Panc1 (cell line): ENCODE data around the gene MAEA. TPM values are rescaled to one million over a fixed set of nuclear protein-coding genes. Genes with fewer than 3 reads are reported as not detected.

Experiments used
- ATAC-seq: fragments of 200-7000 bp; cut with Tn5 transposase; 2 replicates; pipeline ENCODE4 v1.9.1; 2020; ENCODE audit warnings: mild to moderate bottlenecking, moderate library complexity
- BruUV-seq: library from RNA; stranded (reverse); fragments of 400-500 nt; replicated peaks from 2 replicates; lab custom pipeline; 2021; lab: Mats Ljungman, UMichigan
- CTCF ChIA-PET: fragments of 300-600 bp; sonication (Branson Sonifier 250); formaldehyde crosslinking; loops from one replicate; lab custom pipeline; 2022; ENCODE audit warnings: antibody characterized with exemption; lab: Charles Lee
- POLR2A ChIA-PET: fragments of 300-600 bp; sonication (Branson Sonifier 250); formaldehyde crosslinking; loops from one replicate; lab custom pipeline; 2022; ENCODE audit warnings: antibody characterized with exemption; lab: Charles Lee
- DNase-seq: peaks from one replicate; pipeline ENCODE4 v3.0.0-alpha.2; 2010; ENCODE audit warnings: low read depth, low spot score
- H3K27ac ChIP-seq: 2 replicates; pipeline ENCODE4 v1.5.1; 2011; ENCODE audit warnings: mild to moderate bottlenecking, low read length, inconsistent platforms
- H3K27me3 ChIP-seq: fragments of 200-500 bp; sonication (Bioruptor generic); 2 replicates; pipeline ENCODE4 v1.6.0; 2014; ENCODE audit warnings: low read length, inconsistent platforms; ENCODE audit not compliant: control insufficient read depth, insufficient read depth
- H3K36me3 ChIP-seq: fragments of 200-500 bp; sonication (Bioruptor generic); 2 replicates; pipeline ENCODE4 v1.5.1; 2014; ENCODE audit warnings: inconsistent platforms, mild to moderate bottlenecking, low read length, moderate library complexity; ENCODE audit not compliant: control insufficient read depth, insufficient read depth
- H3K4me1 ChIP-seq: 2 replicates; pipeline ENCODE4 v1.5.1; 2011; ENCODE audit warnings: inconsistent platforms, mild to moderate bottlenecking, low read length, moderate library complexity; ENCODE audit not compliant: control insufficient read depth, insufficient read depth
- H3K4me3 ChIP-seq, 2 experiments: 2 replicates each; pipeline ENCODE4 v1.5.1; 2011 to 2012; ENCODE audit warnings: low read depth in 2 of 2, low read length in 2 of 2, mild to moderate bottlenecking in 2 of 2, inconsistent platforms in 1 of 2, moderate library complexity in 1 of 2
- H3K9me3 ChIP-seq: fragments of 200-500 bp; sonication (Bioruptor generic); 2 replicates; pipeline ENCODE4 v1.5.1; 2014; ENCODE audit warnings: low read depth, mild to moderate bottlenecking, inconsistent platforms, low read length, moderate library complexity; ENCODE audit not compliant: control insufficient read depth, insufficient read depth
- POLR2AphosphoS5 ChIP-seq: IDR thresholded peaks from 2 replicates; pipeline ENCODE4 v1.6.1; 2012; ENCODE audit warnings: mild to moderate bottlenecking, low read depth, low read length, moderate library complexity
- SIN3A ChIP-seq: IDR thresholded peaks from 2 replicates; pipeline ENCODE4 v1.6.1; 2012; ENCODE audit warnings: low read depth, mild to moderate bottlenecking, low read length, moderate library complexity, borderline replicate concordance; ENCODE audit not compliant: insufficient read depth
- TCF7L2 ChIP-seq: IDR thresholded peaks from 2 replicates; pipeline ENCODE4 v1.6.1; 2011; ENCODE audit warnings: mild to moderate bottlenecking, low read depth, low read length, inconsistent platforms
- in situ Hi-C: cut with HindIII; loops from 2 replicates; pipeline ENCODE4 v1.10.0; 2016; ENCODE audit warnings: low sequenced_read_pairs, low pct_unique_long_range_greater_than_20kb
- intact Hi-C: fragments of 100-400 bp; cut with micrococcal nuclease; formaldehyde crosslinking; loops from one replicate; pipeline ENCODE4 v1.10.0; 2022; ENCODE audit not compliant: unreplicated experiment
- total RNA-seq: library from RNA; stranded (reverse); gene quantifications from one replicate; pipeline ENCODE4 v1.2.1, GENCODE V29; 2021; ENCODE audit not compliant: unreplicated experiment
- TF ChIP-seq, protein P1 (sequence below), 2 experiments: IDR thresholded peaks; 2 replicates each; pipeline ENCODE4 v1.6.1; 2011 to 2012; ENCODE audit warnings: low read depth in 2 of 2, control low read depth in 1 of 2, low read length in 1 of 2, mild to moderate bottlenecking in 1 of 2, moderate library complexity in 1 of 2; ENCODE audit not compliant: insufficient read depth in 1 of 2
- TF ChIP-seq, protein P2 (sequence below): fragments of 450-650 bp; IDR thresholded peaks from 2 replicates; pipeline ENCODE4 v1.5.1; 2017; ENCODE audit warnings: mild to moderate bottlenecking

The MAEA gene
- total RNA-seq, 1 experiment from 2014 or later, result 62.3 TPM

DNA sequence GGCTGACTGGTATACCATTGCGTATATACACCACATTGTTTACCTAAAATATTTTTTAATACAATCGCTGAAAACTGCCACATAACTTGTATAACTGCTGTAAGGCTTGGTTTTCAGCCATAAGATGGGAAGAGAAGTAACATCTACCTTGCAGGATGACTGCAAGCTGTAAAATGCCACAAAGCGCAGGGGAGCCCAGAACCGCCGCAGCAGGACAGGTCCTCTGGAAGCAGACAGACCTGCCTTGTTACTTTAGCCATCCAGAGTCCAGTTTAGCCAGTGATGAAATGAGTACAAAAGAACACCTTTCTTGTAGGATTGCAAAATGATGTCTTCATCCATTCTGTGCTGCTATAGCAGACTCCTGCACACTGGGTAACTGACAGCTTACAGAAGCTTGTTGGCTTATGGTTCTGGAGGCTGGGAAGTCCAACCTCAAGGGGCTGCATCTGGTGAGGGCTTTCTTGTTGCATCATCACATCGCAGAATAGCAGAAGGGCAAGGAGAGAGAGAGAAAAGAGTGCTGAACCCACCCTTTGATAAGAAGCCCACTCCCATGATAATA is 36.7 kb upstream of the MAEA start:
- no peak overlapping the region for H3K4me3 ChIP-seq
- H3K27ac ChIP-seq, result no peak overlapping the region
- in situ Hi-C loops (no loop called here), intact Hi-C loops (no loop called here)
- peaks cover 14% of the 10 kb centered on the region; the same call in 1 of the 2 replicates for H3K9me3 ChIP-seq
- peaks cover 2% of the 10 kb centered on the region; the same call in 1 of the 2 replicates for H3K4me1 ChIP-seq
- POLR2A ChIA-PET, result no interaction called here
- no peaks in the 10 kb centered on the region for H3K27me3 ChIP-seq
- CTCF ChIA-PET, result no interaction called here
- BruUV-seq, result no TSS peak
- TF ChIP-seq, protein P1, sequence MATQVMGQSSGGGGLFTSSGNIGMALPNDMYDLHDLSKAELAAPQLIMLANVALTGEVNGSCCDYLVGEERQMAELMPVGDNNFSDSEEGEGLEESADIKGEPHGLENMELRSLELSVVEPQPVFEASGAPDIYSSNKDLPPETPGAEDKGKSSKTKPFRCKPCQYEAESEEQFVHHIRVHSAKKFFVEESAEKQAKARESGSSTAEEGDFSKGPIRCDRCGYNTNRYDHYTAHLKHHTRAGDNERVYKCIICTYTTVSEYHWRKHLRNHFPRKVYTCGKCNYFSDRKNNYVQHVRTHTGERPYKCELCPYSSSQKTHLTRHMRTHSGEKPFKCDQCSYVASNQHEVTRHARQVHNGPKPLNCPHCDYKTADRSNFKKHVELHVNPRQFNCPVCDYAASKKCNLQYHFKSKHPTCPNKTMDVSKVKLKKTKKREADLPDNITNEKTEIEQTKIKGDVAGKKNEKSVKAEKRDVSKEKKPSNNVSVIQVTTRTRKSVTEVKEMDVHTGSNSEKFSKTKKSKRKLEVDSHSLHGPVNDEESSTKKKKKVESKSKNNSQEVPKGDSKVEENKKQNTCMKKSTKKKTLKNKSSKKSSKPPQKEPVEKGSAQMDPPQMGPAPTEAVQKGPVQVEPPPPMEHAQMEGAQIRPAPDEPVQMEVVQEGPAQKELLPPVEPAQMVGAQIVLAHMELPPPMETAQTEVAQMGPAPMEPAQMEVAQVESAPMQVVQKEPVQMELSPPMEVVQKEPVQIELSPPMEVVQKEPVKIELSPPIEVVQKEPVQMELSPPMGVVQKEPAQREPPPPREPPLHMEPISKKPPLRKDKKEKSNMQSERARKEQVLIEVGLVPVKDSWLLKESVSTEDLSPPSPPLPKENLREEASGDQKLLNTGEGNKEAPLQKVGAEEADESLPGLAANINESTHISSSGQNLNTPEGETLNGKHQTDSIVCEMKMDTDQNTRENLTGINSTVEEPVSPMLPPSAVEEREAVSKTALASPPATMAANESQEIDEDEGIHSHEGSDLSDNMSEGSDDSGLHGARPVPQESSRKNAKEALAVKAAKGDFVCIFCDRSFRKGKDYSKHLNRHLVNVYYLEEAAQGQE (IDR thresholded peaks at IDR 0.05; ENCODE audit: insufficient read depth in 1 of 2, low read depth in 2 of 2, low read length in 1 of 2), result no peak
- no peak for TF ChIP-seq SIN3A
- no peak for TF ChIP-seq TCF7L2
- TF ChIP-seq, protein P2, sequence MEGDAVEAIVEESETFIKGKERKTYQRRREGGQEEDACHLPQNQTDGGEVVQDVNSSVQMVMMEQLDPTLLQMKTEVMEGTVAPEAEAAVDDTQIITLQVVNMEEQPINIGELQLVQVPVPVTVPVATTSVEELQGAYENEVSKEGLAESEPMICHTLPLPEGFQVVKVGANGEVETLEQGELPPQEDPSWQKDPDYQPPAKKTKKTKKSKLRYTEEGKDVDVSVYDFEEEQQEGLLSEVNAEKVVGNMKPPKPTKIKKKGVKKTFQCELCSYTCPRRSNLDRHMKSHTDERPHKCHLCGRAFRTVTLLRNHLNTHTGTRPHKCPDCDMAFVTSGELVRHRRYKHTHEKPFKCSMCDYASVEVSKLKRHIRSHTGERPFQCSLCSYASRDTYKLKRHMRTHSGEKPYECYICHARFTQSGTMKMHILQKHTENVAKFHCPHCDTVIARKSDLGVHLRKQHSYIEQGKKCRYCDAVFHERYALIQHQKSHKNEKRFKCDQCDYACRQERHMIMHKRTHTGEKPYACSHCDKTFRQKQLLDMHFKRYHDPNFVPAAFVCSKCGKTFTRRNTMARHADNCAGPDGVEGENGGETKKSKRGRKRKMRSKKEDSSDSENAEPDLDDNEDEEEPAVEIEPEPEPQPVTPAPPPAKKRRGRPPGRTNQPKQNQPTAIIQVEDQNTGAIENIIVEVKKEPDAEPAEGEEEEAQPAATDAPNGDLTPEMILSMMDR, result no peak
- TF ChIP-seq POLR2AphosphoS5, result no peak
- DNase-seq (no peak), ATAC-seq (no peak)
- no peaks in the 10 kb centered on the region; the same call in 1 of the 2 replicates for H3K36me3 ChIP-seq

DNA sequence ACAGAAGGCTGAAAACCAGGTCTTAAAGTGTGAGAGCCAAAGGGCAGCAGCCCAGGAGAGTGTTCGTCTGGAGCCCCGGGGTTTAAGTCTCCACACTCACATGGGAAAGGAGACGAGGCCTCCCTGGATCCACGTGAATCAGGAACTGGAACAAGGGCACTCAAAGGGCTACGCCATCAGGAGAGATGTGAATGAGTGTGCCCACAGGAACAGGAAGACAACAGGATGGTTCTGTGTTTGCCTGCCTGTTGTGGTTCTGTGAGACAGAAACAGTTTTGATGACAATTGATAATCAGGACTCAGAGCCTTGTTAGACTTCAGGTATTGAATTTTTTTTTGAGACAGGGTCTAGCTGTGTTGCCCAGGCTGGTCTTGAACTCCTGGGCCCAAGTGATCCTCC is 35.9 kb upstream of the MAEA start:
- TF ChIP-seq TCF7L2 (no peak), POLR2AphosphoS5 (no peak), SIN3A (no peak)
- TF ChIP-seq, protein P2, result no peak
- TF ChIP-seq, protein P1 (IDR thresholded peaks at IDR 0.05; ENCODE audit: insufficient read depth in 1 of 2, low read depth in 2 of 2, low read length in 1 of 2), result no peak

More for the DNA sequence above, 35.9 kb upstream of the MAEA start:
- intact Hi-C loops, result no loop called here
- H3K4me1 ChIP-seq, result peaks cover 2% of the 10 kb centered on the region; the same call in 1 of the 2 replicates
- H3K4me3 ChIP-seq, result no peak overlapping the region
- ChIA-PET POLR2A (no interaction called here), CTCF (no interaction called here)
- H3K27me3 ChIP-seq, result no peaks in the 10 kb centered on the region
- no peaks in the 10 kb centered on the region; the same call in 1 of the 2 replicates for H3K36me3 ChIP-seq
- no peak for ATAC-seq
- no TSS peak for BruUV-seq
- in situ Hi-C loops, result no loop called here
- H3K27ac ChIP-seq, result no peak overlapping the region
- DNase-seq, result no peak
- H3K9me3 ChIP-seq, result peaks cover 14% of the 10 kb centered on the region; the same call in 1 of the 2 replicates
